Neural cell (in vitro differentiated cells): ENCODE results near the gene SMTNL1. TPM values are rescaled to one million over a fixed set of nuclear protein-coding genes. Genes with fewer than 3 reads are reported as not detected.

Source experiments
- H2AFZ ChIP-seq: fragments of 200-600, 300-800 bp; sonication (generic), shearing (Covaris generic); 2 replicates; pipeline ENCODE4 v1.6.0; 2014; ENCODE audit warnings: low read depth, mild to moderate bottlenecking, antibody characterized with exemption, low read length, moderate library complexity
- H3F3A ChIP-seq: fragments of 200-600 bp; shearing (Covaris generic); 2 replicates; pipeline ENCODE4 v1.6.1; 2016; ENCODE audit warnings: mild to moderate bottlenecking, moderate library complexity, mixed read lengths, antibody characterized with exemption, low read length; ENCODE audit not compliant: insufficient read depth, poor library complexity, severe bottlenecking
- H3K27ac ChIP-seq: fragments of 200-600, 300-800 bp; sonication (generic), shearing (Covaris generic); 2 replicates; pipeline ENCODE4 v1.5.1; 2014; ENCODE audit warnings: mild to moderate bottlenecking, low read length, moderate library complexity
- H3K27me3 ChIP-seq: fragments of 300-800, 200-600 bp; sonication (generic), shearing (Covaris generic); 2 replicates; pipeline ENCODE4 v1.6.0; 2014; ENCODE audit warnings: mild to moderate bottlenecking, low read depth, low read length, moderate library complexity; ENCODE audit not compliant: insufficient read depth
- H3K36me3 ChIP-seq: fragments of 300-800, 200-600 bp; sonication (generic), shearing (Covaris generic); 2 replicates; pipeline ENCODE4 v1.5.1; 2014; ENCODE audit warnings: mild to moderate bottlenecking, antibody characterized with exemption, low read length, moderate library complexity; ENCODE audit not compliant: insufficient read depth
- H3K4me2 ChIP-seq: fragments of 300-800, 200-600 bp; sonication (generic), shearing (Covaris generic); 2 replicates; pipeline ENCODE4 v1.6.0; 2014; ENCODE audit warnings: mild to moderate bottlenecking, low read length
- H3K4me3 ChIP-seq: fragments of 300-800, 200-600 bp; sonication (generic), shearing (Covaris generic); 2 replicates; pipeline ENCODE4 v1.5.1; 2014; ENCODE audit warnings: mild to moderate bottlenecking, low read length, moderate library complexity
- H3K79me2 ChIP-seq: fragments of 200-600 bp; shearing (Covaris generic); replicated peaks from 2 replicates; pipeline ENCODE4 v1.6.0; 2014; ENCODE audit warnings: mild to moderate bottlenecking, low read length, moderate library complexity; ENCODE audit not compliant: insufficient read depth
- H3K9ac ChIP-seq: fragments of 300-800, 200-600 bp; sonication (generic), shearing (Covaris generic); 2 replicates; pipeline ENCODE4 v1.6.1; 2016; ENCODE audit warnings: mild to moderate bottlenecking, low read length, mixed read lengths
- H3K9me2 ChIP-seq: fragments of 200-600 bp; shearing (Covaris generic); 2 replicates; pipeline ENCODE4 v1.6.1; 2016; ENCODE audit warnings: mild to moderate bottlenecking, low read length, mixed read lengths; ENCODE audit not compliant: insufficient read depth
- H3K9me3 ChIP-seq: fragments of 200-600, 300-800 bp; sonication (generic), shearing (Covaris generic); 2 replicates; pipeline ENCODE4 v1.6.1; 2016; ENCODE audit warnings: mild to moderate bottlenecking, mixed run types, low read length, moderate library complexity, mixed read lengths
- H4K20me1 ChIP-seq: fragments of 200-600 bp; shearing (Covaris generic); 2 replicates; pipeline ENCODE4 v1.6.1; 2016; ENCODE audit warnings: mild to moderate bottlenecking, mixed run types; ENCODE audit not compliant: insufficient read depth
- CTCF ChIP-seq: fragments of 450-650 bp; IDR thresholded peaks from 2 replicates; pipeline ENCODE4 v1.5.1; 2014; ENCODE audit warnings: antibody characterized with exemption, mild to moderate bottlenecking, moderate library complexity; ENCODE audit not compliant: poor library complexity, severe bottlenecking
- EP300 ChIP-seq: fragments of 450-650 bp; conservative IDR thresholded peaks from 2 replicates; pipeline ENCODE4 v1.6.1; 2014; ENCODE audit warnings: antibody characterized with exemption, mild to moderate bottlenecking, moderate library complexity; ENCODE audit not compliant: poor library complexity, severe bottlenecking
- EZH2 ChIP-seq: fragments of 200-600, 300-800 bp; shearing (Covaris generic), sonication (generic); IDR thresholded peaks from 2 replicates; pipeline ENCODE4 v1.6.1; 2014; ENCODE audit warnings: antibody characterized with exemption, low read length, borderline replicate concordance, mild to moderate bottlenecking; ENCODE audit not compliant: insufficient read depth, poor library complexity, severe bottlenecking
- MXI1 ChIP-seq: fragments of 450-650 bp; conservative IDR thresholded peaks from 2 replicates; pipeline ENCODE4 v1.6.1; 2014; ENCODE audit warnings: antibody characterized with exemption, mild to moderate bottlenecking; ENCODE audit not compliant: poor library complexity, severe bottlenecking
- POLR2AphosphoS5 ChIP-seq: IDR thresholded peaks from 2 replicates; pipeline ENCODE4 v1.6.1; 2012
- RAD21 ChIP-seq: fragments of 450-650 bp; conservative IDR thresholded peaks from 2 replicates; pipeline ENCODE4 v1.6.1; 2014; ENCODE audit warnings: antibody characterized with exemption, mild to moderate bottlenecking, moderate library complexity
- REST ChIP-seq: IDR thresholded peaks from 2 replicates; pipeline ENCODE4 v1.6.1; 2012; ENCODE audit warnings: borderline replicate concordance
- SMC3 ChIP-seq: fragments of 450-650 bp; conservative IDR thresholded peaks from 2 replicates; pipeline ENCODE4 v1.6.1; 2014; ENCODE audit warnings: antibody characterized with exemption, mild to moderate bottlenecking, moderate library complexity; ENCODE audit not compliant: poor library complexity
- TAF1 ChIP-seq: IDR thresholded peaks from 2 replicates; pipeline ENCODE4 v1.6.1; 2012; ENCODE audit warnings: low read depth
- polyA plus RNA-seq: library from polyadenylated mRNA; depleted of rRNA; stranded (reverse); fragments of >200 nt; gene quantifications from 2 replicates; pipeline ENCODE4 v1.2.3, GENCODE V29; 2014

The SMTNL1 gene
- polyA plus RNA-seq, 1 donor from 2014 or later = not detected

- TF ChIP-seq REST (no peak), POLR2AphosphoS5 (no peak), EP300 (no peak), MXI1 (no peak), CTCF (no peak), EZH2 (no peak), SMC3 (no peak), RAD21 (no peak), TAF1 (no peak)
These were observed 35.0 kb upstream of the SMTNL1 start for GRCh38 chr11:57502376-57502775.

GRCh38 chr11:57502870-57503269, 34.5 kb upstream of the SMTNL1 start:
- Histone ChIP-seq H3K27me3 (no peaks in the 10 kb centered on the region), H3F3A (no peaks in the 10 kb centered on the region), H3K79me2 (no peaks in the 10 kb centered on the region), H3K36me3 (no peaks in the 10 kb centered on the region), H3K9me2 (no peaks in the 10 kb centered on the region), H3K4me2 (no peak overlapping the region), H3K9me3 (no peaks in the 10 kb centered on the region), H3K27ac (no peak overlapping the region), H2AFZ (no peak overlapping the region), H4K20me1 (no peaks in the 10 kb centered on the region), H3K9ac (no peak overlapping the region), H3K4me3 (no peak overlapping the region)
- TF ChIP-seq CTCF (no peak), EZH2 (no peak), RAD21 (no peak), TAF1 (no peak), MXI1 (no peak), REST (no peak), SMC3 (no peak), EP300 (no peak), POLR2AphosphoS5 (no peak)

More at GRCh38 chr11:57502376-57502775, 35.0 kb upstream of the SMTNL1 start:
- Histone ChIP-seq H3K9me2 (no peaks in the 10 kb centered on the region), H3K9ac (no peak overlapping the region), H3K27me3 (no peaks in the 10 kb centered on the region), H3K79me2 (no peaks in the 10 kb centered on the region), H3K4me3 (no peak overlapping the region), H3F3A (no peaks in the 10 kb centered on the region), H3K9me3 (no peaks in the 10 kb centered on the region), H3K4me2 (no peak overlapping the region), H2AFZ (no peak overlapping the region), H3K36me3 (no peaks in the 10 kb centered on the region), H4K20me1 (no peaks in the 10 kb centered on the region), H3K27ac (no peak overlapping the region)
